ENCODE measurements around the gene DLGAP3. TPM values are rescaled to one million over a fixed set of nuclear protein-coding genes. Genes with fewer than 3 reads are reported as not detected.

Gene DLGAP3
- total and polyA plus RNA-seq, 2 of the 13 experiments (the other 11 are each of a cell fraction or from before 2014, with no cell fraction given): 0.03 to 0.04 TPM

DNA sequence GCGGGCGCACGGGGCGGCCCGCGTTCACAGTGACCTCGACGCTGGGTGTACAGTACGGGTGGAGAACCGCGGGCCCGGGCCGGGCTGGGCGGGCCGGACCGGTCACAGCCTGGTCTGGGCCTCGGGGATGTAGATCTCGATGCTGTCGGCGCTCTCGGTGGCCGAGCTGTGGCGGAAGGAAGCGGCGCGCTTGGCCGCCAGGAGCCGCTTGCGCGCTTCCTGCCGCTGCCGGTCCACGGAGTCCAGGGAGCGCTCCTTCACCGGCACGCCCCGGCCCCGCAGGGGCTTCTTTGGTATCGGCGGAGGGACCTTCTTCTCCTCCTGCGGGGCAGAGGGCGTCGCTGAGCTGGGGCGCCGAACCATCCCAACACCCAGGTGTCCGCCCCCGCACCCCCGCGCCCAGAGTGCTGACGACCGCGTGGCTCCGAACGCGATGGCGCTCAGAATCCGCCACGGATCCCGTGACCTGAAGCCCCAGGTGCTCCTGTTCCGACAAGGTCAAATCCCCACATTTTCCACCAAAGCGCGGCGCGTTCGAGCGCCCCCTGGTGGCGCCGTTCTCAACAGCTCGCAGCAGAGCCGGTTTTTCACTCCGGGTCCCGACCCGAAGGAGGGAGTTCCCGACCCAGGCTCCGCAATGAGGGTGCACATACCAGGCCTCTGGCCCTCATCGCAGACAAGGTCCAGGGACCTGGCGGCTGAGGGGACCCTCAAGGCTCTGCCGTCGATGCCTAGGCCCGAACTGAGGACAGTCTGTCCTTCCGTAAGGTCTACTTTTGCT is 63.3 kb downstream of the DLGAP3 start (continued):
- TF ChIP-seq EZH2 (conservative IDR thresholded peaks at IDR 0.05; ENCODE audit: low read depth, low read length) (no peak; the same call in 1 of the 2 replicates), PCBP2 (optimal IDR thresholded peaks at IDR 0.05; ENCODE audit: low read depth, low read length, poor library complexity, severe bottlenecking) (no peak), ZBTB1 (CRISPR knock-in tag; IDR thresholded peaks at IDR 0.05; ENCODE audit: borderline replicate concordance) (no peak), NFIC (IDR thresholded peaks at IDR 0.05; ENCODE audit: low read length) (no peak), SMYD3 (CRISPR knock-in tag; IDR thresholded peaks at IDR 0.05) (no peak), IKZF1 (IDR thresholded peaks at IDR 0.05) (no peak), ZNF747 (CRISPR knock-in tag; IDR thresholded peaks at IDR 0.05; ENCODE audit: borderline replicate concordance) (no peak), YY1 (IDR thresholded peaks at IDR 0.05; ENCODE audit: insufficient read depth, insufficient replicate concordance, low read depth, low read length) (peak; percentile 42), PITX1 (CRISPR knock-in tag; IDR thresholded peaks at IDR 0.05) (peak; percentile 60; the same call in 1 of the 2 replicates), NFKB2 (CRISPR knock-in tag; IDR thresholded peaks at IDR 0.05; ENCODE audit: borderline replicate concordance) (no peak), ZNF34 (CRISPR knock-in tag; IDR thresholded peaks at IDR 0.05; ENCODE audit: borderline replicate concordance) (no peak), GABPB1 (CRISPR knock-in tag; IDR thresholded peaks at IDR 0.05) (peak; percentile 67; the same call in 1 of the 2 replicates), GABPA (IDR thresholded peaks at IDR 0.05; ENCODE audit: low read depth, low read length) (no peak), GABPA (CRISPR knock-in tag; IDR thresholded peaks at IDR 0.05; ENCODE audit: low read depth) (no peak), ZNF143 (CRISPR knock-in tag; IDR thresholded peaks at IDR 0.05) (no peak)
- TF ChIP-seq, protein P1, sequence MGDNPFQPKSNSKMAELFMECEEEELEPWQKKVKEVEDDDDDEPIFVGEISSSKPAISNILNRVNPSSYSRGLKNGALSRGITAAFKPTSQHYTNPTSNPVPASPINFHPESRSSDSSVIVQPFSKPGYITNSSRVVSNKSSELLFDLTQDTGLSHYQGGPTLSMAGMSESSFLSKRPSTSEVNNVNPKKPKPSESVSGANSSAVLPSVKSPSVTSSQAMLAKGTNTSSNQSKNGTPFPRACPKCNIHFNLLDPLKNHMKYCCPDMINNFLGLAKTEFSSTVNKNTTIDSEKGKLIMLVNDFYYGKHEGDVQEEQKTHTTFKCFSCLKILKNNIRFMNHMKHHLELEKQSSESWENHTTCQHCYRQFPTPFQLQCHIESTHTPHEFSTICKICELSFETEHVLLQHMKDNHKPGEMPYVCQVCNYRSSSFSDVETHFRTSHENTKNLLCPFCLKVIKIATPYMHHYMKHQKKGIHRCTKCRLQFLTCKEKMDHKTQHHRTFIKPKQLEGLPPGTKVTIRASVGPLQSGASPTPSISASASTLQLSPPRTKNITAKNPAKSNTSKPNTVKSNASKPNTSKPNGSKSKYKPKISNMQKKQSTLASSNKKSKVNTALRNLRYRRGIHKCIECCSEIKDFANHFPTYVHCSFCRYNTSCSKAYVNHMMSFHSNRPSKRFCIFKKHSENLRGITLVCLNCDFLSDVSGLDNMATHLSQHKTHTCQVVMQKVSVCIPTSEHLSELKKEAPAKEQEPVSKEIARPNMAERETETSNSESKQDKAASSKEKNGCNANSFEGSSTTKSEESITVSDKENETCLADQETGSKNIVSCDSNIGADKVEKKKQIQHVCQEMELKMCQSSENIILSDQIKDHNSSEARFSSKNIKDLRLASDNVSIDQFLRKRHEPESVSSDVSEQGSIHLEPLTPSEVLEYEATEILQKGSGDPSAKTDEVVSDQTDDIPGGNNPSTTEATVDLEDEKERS (CRISPR knock-in tag; IDR thresholded peaks at IDR 0.05): peak; percentile 66; the same call in 1 of the 2 replicates
- TF ChIP-seq, protein P2, sequence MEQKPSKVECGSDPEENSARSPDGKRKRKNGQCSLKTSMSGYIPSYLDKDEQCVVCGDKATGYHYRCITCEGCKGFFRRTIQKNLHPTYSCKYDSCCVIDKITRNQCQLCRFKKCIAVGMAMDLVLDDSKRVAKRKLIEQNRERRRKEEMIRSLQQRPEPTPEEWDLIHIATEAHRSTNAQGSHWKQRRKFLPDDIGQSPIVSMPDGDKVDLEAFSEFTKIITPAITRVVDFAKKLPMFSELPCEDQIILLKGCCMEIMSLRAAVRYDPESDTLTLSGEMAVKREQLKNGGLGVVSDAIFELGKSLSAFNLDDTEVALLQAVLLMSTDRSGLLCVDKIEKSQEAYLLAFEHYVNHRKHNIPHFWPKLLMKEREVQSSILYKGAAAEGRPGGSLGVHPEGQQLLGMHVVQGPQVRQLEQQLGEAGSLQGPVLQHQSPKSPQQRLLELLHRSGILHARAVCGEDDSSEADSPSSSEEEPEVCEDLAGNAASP (CRISPR knock-in tag; IDR thresholded peaks at IDR 0.05; ENCODE audit: borderline replicate concordance): no peak; the same call in 1 of the 2 replicates

All from HepG2 (cell line).